GM12865 (cell line): Measurements from ENCODE around the gene MAL.

ENCODE experiments used
- DNase-seq: peaks from one replicate; pipeline ENCODE4 v3.0.0; 2010; ENCODE audit warnings: low read depth
- H3K4me3 ChIP-seq: 2 replicates; pipeline ENCODE4 v1.5.1; 2011; ENCODE audit warnings: mild to moderate bottlenecking, low read depth, low read length, control low read depth
- TF ChIP-seq, protein P1 (sequence below): IDR thresholded peaks from 2 replicates; pipeline ENCODE4 v1.5.1; 2011; ENCODE audit warnings: low read length, control low read depth, low read depth, inconsistent platforms; ENCODE audit not compliant: insufficient read depth; ENCODE audit errors: missing control alignments

MAL gene

DNA sequence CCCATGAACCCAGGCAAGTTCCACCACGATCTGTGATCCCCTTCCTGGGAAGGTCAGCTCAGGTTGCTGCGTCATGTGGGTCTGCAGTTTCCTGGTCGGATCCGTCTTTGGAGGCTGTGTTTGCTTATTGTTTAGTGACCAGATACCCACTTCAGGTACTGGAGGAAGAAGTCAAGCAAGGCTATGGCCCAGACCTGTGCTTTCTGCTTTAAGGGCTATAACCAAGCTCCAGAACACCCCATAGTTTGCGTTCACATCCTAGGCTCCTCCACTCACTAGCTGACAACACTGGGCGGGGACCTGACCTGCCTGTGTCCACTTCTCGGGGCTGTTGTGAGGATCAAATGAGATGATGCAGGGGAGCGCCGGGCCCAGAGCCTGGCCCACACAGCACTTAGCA lies 44.0 kb downstream of the MAL start:
- no peak for DNase-seq
- TF ChIP-seq, protein P1, sequence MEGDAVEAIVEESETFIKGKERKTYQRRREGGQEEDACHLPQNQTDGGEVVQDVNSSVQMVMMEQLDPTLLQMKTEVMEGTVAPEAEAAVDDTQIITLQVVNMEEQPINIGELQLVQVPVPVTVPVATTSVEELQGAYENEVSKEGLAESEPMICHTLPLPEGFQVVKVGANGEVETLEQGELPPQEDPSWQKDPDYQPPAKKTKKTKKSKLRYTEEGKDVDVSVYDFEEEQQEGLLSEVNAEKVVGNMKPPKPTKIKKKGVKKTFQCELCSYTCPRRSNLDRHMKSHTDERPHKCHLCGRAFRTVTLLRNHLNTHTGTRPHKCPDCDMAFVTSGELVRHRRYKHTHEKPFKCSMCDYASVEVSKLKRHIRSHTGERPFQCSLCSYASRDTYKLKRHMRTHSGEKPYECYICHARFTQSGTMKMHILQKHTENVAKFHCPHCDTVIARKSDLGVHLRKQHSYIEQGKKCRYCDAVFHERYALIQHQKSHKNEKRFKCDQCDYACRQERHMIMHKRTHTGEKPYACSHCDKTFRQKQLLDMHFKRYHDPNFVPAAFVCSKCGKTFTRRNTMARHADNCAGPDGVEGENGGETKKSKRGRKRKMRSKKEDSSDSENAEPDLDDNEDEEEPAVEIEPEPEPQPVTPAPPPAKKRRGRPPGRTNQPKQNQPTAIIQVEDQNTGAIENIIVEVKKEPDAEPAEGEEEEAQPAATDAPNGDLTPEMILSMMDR: no peak
- H3K4me3 ChIP-seq: no peak overlapping the region

- DNase-seq: no peak
- TF ChIP-seq, protein P1: no peak
- no peak overlapping the region for H3K4me3 ChIP-seq
Observed at GRCh38 chr2:95071856-95072255, 46.3 kb downstream of the MAL start.

- no peak for DNase-seq
- no peak overlapping the region for H3K4me3 ChIP-seq
- TF ChIP-seq, protein P1: no peak
Observed at GRCh38 chr2:95072424-95072823, 46.9 kb downstream of the MAL start.

GRCh38 chr2:95073856-95074662 lies 48.6 kb downstream of the MAL start:
- H3K4me3 ChIP-seq: no peak overlapping the region
- DNase-seq: no peak
- TF ChIP-seq, protein P1: no peak

DNA sequence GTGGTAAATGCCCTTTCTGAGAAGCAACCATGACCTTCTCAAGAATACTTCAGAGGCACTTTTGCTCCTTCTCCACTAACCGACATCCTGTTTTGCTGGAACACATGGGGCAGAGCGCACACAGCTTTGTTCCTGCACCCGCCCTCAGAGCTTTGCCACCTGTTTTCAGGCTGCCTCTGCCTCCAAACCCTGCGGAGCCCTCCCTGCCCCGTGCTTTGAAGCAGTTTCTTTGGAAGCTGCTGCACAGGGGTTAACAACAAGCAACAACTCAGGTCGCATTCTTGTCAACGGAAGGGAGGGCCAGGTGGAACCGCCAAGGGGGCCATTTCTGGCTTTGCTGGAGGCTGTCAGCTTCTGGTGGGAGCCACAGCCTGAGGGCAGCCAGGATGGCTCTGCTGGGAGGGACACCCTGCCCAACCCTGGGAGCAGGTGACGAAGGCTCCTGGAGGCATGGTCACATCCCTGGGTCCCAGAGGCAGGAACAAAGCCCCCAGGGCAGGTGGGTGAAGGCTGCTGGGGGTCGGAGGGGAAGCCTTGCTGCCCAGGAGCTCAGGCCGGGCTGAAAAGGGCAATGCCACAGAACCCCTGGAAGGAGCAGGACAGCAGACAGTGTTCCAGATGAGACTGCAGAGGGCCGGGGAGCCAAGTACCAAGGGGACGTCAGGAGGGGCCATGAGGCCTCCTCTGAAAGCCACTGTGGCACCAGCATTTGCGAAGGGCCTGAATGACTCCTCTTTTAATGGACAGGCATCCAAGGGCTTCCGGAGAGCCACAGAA lies 49.3 kb downstream of the MAL start:
- TF ChIP-seq, protein P1: no peak
- peak; percentile 63 for DNase-seq
- H3K4me3 ChIP-seq: 0 out of 2 replicates have a peak overlapping the region, but pooled peaks have one; percentile 10

- TF ChIP-seq, protein P1: no peak
- DNase-seq: no peak
- no peak overlapping the region for H3K4me3 ChIP-seq
Observed at GRCh38 chr2:95075440-95076132, 50.1 kb downstream of the MAL start.
